ENCODE results near the gene CYTH1.

GRCh38 chr17:78822552-78822951, 40.5 kb upstream of the CYTH1 start:
- TF ChIP-seq, protein P1, sequence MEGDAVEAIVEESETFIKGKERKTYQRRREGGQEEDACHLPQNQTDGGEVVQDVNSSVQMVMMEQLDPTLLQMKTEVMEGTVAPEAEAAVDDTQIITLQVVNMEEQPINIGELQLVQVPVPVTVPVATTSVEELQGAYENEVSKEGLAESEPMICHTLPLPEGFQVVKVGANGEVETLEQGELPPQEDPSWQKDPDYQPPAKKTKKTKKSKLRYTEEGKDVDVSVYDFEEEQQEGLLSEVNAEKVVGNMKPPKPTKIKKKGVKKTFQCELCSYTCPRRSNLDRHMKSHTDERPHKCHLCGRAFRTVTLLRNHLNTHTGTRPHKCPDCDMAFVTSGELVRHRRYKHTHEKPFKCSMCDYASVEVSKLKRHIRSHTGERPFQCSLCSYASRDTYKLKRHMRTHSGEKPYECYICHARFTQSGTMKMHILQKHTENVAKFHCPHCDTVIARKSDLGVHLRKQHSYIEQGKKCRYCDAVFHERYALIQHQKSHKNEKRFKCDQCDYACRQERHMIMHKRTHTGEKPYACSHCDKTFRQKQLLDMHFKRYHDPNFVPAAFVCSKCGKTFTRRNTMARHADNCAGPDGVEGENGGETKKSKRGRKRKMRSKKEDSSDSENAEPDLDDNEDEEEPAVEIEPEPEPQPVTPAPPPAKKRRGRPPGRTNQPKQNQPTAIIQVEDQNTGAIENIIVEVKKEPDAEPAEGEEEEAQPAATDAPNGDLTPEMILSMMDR (IDR thresholded peaks at IDR 0.05; ENCODE audit: low read depth, low read length, missing input control): no peak
- TF ChIP-seq TAF1 (conservative IDR thresholded peaks at IDR 0.05) (no peak), GABPA (IDR thresholded peaks at IDR 0.05 in 1 of 2, conservative IDR thresholded peaks at IDR 0.05 in 1 of 2) (no peak)
